Measurements from ENCODE around the gene LRRC73. TPM values are rescaled to one million over a fixed set of nuclear protein-coding genes. Genes with fewer than 3 reads are reported as not detected.

Gene LRRC73
- total and polyA plus RNA-seq, 2 of the 8 experiments (the other 6 are each of a cell fraction or from before 2014, with no cell fraction given), result 0.24 to 0.26 TPM

GRCh38 chr6:43517505-43518357 is 7.6 kb upstream of the LRRC73 start (continued):
- no peak for TF ChIP-seq HDAC2 (IDR thresholded peaks at IDR 0.05; ENCODE audit: borderline replicate concordance in 1 of 2, low read depth in 2 of 2, low read length in 2 of 2)
